Measurements from ENCODE around the gene LRRC37A3.
"Not testable (repeated sequence)": the region's sequence is repeated elsewhere in the genome, so short reads cannot be mapped to it uniquely, and the experiment has no call there.

DNA sequence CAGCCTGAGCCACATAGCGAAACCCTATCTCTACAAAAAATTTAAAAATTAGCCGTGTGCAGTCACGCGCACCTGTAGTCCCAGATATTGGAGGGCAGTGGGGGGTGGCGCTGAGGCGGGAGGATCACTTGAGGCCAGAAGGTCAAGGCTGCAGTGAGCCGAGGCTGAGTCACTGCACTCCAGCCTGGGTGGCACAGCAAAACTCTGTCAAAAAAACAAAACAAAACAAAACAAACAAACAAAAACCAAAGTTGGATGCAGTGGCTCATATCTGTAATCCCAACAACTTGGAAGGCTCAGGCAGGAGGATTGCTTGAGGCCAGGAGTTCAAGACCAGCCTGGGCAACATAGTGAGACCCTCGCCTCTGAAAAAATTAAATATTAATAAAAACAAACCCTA, 75.4 kb downstream of the LRRC37A3 start:
- not testable (repeated sequence) for TF ChIP-seq POLR2A (IDR thresholded peaks at IDR 0.05)
- TF ChIP-seq, protein P1, sequence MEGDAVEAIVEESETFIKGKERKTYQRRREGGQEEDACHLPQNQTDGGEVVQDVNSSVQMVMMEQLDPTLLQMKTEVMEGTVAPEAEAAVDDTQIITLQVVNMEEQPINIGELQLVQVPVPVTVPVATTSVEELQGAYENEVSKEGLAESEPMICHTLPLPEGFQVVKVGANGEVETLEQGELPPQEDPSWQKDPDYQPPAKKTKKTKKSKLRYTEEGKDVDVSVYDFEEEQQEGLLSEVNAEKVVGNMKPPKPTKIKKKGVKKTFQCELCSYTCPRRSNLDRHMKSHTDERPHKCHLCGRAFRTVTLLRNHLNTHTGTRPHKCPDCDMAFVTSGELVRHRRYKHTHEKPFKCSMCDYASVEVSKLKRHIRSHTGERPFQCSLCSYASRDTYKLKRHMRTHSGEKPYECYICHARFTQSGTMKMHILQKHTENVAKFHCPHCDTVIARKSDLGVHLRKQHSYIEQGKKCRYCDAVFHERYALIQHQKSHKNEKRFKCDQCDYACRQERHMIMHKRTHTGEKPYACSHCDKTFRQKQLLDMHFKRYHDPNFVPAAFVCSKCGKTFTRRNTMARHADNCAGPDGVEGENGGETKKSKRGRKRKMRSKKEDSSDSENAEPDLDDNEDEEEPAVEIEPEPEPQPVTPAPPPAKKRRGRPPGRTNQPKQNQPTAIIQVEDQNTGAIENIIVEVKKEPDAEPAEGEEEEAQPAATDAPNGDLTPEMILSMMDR (IDR thresholded peaks at IDR 0.05): not testable (repeated sequence)
